GM18499 (cell line): ENCODE results near the gene SSPN.
"Not testable (repeated sequence)": the region's sequence is repeated elsewhere in the genome, so short reads cannot be mapped to it uniquely, and the experiment has no call there.

Source experiments
- ATAC-seq: cut with Tn5 transposase; IDR thresholded peaks from one replicate; pipeline ENCODE4 v1.9.1; 2021; ENCODE audit warnings: moderate number of reproducible peaks; ENCODE audit not compliant: insufficient read depth, unreplicated experiment

SSPN gene

DNA sequence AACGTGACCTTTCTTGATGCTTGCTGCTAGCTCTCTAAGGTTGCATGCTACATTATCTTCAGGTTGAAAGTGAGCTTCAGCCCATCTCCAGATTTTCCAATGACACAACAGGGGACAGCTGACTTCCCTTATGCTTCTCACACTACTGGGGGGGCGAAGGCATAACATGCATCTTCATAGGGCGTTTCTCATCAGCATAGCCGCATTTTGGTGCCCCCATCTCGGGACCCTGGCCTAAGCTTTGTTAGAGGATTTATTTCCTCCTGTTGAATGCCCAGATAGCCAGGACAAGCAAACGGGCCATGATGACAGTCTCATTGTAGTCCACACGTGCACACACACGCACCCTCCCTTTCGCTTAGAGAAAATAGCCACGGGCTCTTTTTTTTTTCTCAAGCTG lies 30.7 kb downstream of the SSPN start:
- no peak for ATAC-seq

- ATAC-seq, result no peak
These were observed 31.4 kb downstream of the SSPN start for GRCh38 chr12:26226629-26227360.

GRCh38 chr12:26227361-26227745 lies 32.0 kb downstream of the SSPN start:
- ATAC-seq, result no peak

DNA sequence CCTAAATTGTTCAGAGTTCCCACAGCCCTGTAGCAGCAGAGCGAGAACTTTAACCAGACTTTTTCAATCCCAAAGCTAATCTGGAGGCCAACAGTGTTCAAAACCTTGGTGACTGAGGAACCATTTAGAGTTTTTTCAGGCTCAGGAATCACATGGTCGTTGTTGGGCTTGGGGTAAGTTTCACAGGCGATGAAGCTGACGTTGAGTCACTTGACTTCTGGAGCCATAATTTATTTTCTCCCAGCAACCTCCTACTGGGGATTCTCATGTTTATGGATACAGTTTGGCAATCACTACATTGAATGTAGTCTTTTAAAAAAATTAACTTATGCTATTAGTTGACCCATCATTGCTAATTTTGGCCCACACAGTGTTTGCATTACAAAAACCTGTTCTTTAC lies 34.5 kb downstream of the SSPN start:
- ATAC-seq, result no peak

DNA sequence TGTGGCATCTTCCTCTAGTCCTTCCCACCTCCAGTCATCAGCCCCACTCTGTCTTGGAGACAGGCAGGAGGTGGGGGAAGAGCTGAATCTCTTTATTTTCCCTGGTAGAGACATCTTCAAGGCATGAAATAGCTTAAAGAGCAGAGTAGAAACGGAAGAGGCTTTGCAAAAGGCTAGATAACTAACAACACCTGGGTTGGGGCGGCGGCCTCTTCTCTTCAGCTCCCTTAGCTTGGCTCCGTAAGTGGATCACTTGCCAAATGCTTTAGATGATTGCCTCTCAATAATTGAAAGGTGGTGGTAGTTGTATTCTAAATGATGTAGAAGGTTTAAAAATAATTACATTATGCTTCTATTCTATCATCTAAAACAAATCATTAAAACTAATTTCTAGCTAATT lies 36.1 kb downstream of the SSPN start:
- ATAC-seq, result no peak

DNA sequence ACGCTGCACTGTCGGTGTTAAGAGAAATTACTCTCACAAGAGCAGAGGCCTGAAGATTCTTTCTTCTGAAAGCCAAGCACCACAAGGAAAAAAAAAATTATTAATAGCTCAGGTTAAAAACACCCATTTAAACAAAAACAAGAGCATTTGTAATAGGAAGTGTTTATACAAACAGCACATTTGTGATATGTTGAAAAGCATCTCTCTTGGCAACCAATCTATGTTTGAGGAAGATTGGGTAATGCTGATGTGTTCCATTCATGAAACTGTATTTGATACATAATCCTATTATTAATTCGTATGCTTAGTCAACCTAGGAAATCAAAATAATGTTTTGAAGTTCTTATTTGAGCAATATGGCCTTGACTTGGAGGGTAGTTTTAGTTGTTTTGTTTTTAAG lies 36.5 kb downstream of the SSPN start:
- no peak for ATAC-seq

DNA sequence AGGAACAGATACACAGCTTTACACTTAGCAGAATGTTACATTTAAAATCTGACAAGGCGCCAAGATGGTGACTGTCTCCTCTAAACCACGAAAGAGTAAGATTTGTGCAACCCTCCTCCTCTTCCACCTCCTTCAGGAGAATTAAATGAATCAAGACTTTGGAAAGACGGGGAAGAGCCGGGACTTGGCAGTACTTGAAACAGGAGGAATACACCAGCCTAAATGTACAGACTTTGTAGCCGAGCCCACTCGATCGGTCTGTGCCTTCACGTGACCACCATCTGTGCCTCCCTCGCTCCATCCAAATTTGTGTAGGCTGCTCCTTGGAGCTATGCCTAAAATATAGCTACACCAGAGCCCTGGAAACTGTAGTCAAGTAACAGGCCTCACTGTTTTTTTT lies 38.3 kb downstream of the SSPN start:
- ATAC-seq, result no peak

GRCh38 chr12:26235465-26235864 lies 40.1 kb downstream of the SSPN start:
- not testable (repeated sequence) for ATAC-seq

DNA sequence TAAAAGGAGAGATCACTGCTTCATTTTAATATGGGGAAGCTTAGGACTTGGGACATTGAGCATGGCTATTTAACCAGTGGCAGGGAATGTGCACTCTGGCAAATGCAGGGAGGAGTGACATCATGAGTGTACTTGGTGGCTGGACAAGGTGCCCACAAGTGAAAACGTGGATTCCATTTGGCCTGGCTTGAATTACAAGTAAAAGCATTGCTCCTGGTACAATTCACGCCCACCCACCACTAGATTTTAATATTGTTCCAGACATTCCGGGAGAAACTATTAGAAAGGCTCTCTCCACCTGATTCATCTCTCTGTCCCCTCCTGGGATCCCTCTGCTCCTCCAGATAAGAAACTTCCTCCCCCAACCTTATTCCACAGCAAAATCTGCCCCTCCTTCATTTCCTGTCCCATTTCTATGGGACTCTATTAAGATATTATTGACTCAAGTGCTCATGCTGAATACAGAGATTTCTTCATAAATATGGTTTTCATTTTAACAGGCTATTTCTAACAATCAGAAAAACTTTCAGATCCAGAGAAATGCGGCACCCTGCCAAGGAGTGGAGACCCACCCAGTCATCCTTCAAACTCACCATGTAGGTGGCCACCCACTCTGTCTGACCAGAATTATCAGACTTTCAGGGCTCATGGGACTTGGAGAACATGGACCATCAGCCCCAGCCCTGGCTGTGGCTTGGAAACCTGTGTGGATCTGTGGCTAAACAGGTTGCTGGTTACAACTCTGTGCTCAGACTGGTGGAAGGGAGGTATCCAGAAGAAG lies 43.2 kb downstream of the SSPN start:
- no peak for ATAC-seq

- no peak for ATAC-seq
These were observed 43.9 kb downstream of the SSPN start for GRCh38 chr12:26239122-26239851.

GRCh38 chr12:26239852-26240815 lies 44.8 kb downstream of the SSPN start:
- no peak for ATAC-seq

DNA sequence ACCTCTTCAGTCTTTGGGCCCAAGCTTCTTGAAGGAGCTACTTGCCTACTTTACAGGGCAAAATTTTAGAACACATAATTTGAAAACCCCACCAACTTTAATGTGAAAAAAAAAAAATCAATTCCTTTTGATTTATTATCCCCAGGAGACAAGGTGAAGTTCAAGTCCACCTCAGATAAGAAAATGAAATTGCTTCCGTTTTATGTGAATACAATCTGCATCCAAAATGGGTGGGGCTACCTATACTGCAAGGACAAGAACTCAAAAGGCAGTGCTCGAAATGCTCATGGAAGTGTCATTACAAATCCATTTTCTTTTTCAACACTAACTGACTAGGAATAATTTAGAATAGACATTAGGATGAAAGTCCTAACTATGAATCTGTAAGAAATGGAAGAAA lies 45.7 kb downstream of the SSPN start:
- no peak for ATAC-seq

DNA sequence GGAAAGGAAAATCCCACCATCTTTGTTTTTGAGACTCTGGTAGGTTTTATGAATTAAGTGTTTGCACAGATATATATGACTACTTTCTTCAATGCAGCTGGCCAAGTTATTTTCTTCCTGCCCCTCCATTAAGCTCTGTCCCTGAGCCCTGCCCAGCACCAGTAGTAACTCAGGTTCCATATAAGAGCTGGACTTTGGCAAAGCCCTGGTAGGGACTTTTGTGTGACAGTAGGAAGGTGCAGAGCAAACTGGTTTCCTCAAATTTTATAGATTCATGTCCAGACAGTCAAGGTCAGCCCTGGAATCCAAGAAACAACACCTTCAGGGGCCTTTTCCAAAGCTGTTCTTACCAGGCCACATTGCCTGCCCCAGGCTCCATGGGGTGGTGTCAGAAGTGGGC lies 47.3 kb downstream of the SSPN start:
- ATAC-seq, result no peak

DNA sequence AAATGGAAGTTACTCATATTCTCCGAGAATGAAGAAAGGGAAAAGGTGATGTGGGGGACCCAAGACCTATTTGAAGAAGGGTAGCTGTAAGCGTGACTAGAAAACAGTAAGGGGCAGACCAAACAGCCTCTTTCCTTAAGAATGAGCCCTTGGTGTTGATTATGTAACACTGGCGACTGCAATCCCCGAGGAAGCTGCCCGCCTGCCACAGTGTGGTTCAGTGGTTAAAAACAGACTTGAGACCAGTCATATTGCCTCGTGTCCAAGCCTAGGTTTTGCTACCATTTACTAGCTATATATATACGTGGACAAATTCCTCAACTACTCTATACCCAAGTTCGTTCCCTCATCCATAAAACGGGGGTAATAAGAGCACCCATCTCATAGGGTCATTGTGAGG lies 49.1 kb downstream of the SSPN start:
- no peak for ATAC-seq

DNA sequence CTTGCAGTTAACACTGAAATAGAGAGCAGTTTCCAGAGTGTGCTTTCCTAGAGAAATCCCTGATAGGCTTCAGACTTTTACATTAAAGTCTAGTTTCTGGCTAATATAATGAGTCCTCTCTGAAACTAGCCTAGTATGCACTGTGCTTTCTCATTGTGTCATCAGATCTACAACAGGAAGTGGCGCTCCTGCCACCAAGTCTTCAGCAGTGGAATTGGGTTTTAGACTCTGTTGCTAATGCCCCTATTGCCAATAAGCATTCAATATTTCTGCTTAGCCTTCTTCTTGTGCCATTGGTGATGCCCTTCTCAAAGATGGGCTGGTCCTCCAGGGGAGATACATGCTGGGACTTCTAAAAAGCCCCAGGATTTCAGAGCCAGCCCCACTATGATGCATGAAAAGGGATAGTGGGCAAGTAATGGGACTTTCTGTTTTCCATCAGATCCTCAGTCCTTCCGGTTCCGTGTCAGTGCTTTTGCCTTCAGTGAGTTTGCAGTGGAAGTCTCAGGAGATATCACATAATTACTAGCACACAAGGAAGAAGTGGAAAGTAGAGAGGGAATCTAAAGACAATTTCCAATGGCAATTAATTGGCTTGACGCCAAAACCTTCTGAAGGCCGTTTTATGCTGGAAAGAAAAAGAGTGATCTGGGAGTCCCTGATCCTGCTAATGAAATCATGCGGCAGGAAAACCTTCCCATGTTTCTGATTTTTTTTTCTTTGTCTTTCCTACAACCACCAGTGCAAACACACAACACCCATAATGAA lies 50.0 kb downstream of the SSPN start:
- no peak for ATAC-seq

DNA sequence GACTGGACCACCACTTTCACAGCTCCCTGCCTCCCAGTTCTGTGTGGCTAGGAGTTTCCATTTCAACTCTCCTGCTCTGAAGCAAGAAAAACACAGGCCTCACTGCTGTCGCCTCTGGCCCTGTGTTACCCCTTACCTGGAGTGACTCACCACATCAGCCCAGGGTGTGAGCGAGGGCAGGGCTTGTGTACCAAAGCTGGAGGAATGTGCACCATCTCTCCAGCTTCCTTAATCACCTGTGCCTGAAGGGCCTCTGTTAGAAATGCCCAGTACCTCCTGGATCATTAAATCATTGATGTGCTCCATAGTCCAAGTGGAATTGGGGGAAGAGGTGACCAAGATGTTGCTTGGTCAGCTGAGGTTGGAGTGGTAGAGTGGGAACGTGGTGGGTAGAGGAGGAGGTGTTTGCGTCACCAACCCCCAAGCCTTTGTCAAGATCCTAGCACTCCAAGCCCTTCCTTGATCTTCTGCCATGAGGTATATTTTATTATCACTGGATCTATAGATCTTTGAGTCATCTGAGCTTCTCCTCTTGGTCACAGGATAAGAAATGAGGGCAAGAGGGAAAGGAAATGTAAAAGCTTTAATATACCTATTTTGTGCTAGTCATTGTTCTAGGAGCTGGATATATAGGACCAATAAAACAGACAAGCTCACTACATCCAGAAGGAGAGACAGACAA lies 51.3 kb downstream of the SSPN start:
- no peak for ATAC-seq

DNA sequence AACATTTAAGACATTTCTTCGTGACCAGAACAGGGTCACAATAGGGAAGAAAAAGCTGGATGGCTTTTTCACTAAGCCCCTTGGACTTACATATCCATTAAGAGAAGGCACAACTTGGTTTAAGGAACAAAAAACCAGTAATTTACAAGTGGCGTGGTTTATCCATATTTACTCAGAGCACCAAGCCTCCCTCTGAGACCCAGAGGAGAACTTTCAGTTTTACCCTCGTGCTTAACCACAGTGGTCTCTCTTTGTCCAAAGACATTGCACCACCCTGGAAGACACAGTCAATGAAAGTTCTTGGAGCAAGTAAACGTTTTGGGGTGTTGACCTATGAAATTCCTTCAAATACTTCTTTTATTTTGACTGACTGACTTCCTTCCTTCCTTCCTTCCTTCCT lies 52.5 kb downstream of the SSPN start:
- no peak for ATAC-seq

DNA sequence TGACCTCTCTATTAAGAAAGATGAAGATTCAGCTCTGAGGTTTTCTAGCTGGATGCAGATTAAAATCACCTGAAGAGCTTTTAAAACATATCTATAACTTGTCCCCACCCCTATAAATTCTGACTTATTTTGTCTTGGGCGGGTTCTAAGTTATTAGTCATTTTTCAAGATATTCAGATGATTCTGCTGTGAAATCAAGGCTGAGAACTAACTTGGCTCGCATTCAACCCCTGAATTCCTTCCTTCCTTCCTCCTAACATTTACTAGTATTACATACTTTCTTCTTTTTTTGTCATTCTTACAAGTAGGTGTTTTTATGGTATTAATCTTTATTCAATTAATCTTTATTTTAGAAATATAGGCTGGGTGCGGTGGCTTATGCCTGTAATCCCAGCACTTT lies 55.4 kb downstream of the SSPN start:
- ATAC-seq, result no peak

DNA sequence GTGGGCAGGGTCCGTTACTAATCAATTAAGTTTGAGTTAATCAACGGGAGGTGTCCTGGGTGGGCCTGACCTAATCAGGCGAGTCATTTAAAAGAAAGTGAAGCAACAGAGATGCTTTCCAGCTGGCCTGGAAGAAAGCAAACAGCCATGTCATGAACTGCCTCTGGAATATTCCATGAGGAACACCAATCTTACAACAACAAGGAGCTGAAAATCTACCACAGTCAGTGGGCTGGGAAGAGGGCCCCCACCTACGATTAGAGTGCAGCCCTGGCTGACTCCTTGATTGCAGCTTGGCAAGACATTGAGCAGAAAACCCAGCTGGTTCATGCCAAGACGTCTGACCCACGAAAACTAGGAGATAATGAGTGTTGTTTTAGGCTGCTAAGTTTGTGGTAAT lies 56.2 kb downstream of the SSPN start:
- ATAC-seq, result no peak
